NCI-H82 treated with DMSO at 0.1 percent for 48 hours (cell line): Measurements from ENCODE around the gene HMGXB4.
A peak's percentile ranks its signal among the peaks of the same experiment; 100 is the strongest.

Experiments
- DNase-seq: peaks from one replicate; lab custom pipeline; 2025; ENCODE audit not compliant: unreplicated experiment; lab: John Stamatoyannopoulos, UW

Gene HMGXB4

DNA sequence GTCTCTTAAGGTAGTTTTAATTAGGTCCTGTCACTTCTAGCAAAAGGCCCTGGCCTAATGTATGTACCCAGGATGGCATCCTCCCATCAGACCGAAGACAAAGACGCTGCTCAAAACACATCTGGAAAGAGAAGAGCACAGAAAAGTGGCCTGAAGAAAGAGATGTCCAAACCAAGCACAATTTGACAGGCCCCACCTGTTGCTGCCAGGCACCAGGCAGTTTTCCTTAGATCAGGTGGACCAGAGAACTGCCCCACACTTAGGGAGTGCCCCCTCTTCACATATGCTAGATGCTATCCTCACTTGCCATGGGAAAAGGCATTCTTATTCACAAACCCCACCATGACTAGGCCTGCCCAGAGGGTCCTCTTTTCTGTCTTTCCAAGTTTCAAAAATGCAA, 3.3 kb upstream of the HMGXB4 start:
- DNase-seq, result no peak

DNA sequence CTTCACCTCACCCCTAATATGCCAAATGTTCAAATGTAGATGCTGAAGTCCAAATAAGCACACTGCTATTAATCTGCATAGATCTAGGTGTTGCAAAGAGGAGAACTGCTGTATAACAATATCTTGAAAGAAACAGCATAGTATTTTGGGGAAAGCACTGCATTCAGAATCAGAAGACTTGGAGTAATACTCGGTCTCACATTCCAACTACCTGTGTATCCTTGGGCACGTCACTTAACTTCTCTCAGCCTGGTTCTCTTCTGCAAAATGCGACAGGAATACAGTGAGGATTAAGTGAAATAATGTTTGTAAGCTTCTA, 332 bp upstream of the HMGXB4 start:
- DNase-seq, result no peak

DNA sequence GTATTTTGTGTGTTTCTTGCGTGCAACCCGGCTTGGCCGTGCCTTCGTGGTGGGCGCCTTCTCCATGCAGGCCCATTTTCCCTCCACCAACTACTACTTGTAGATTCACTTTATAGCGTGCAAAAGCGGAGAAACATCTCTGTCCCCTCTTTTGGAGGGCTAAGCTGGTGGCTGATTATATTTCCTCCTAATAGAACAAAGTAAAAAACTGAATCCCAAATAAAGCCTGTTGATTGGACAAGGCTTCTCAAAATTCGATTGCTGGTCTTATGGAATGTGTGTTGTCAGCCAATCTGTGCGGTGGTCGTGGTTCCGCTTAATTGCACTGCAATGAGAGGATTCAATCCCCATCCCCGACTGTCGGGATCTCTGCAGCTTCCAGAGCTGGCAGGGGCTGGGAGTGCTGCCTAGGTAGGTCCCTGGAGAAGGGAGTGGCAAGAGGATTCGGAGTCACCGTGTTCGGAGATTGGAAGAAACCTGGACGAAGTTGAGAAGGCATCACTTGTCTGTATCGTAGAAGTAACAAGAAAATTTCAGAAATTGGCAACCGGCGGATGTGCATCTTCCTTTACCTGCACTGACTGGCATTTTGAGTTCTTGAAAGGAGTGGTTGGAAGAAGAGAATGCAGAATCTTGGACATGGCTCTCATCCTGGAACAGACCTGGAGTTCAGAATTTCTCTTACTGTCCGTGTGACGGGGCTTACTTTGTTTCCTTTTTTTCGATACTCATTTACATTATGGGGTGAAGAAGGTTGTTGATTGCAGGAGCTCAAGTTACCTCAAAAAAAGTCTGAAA, 1.1 kb downstream of the HMGXB4 start:
- no peak for DNase-seq

DNA sequence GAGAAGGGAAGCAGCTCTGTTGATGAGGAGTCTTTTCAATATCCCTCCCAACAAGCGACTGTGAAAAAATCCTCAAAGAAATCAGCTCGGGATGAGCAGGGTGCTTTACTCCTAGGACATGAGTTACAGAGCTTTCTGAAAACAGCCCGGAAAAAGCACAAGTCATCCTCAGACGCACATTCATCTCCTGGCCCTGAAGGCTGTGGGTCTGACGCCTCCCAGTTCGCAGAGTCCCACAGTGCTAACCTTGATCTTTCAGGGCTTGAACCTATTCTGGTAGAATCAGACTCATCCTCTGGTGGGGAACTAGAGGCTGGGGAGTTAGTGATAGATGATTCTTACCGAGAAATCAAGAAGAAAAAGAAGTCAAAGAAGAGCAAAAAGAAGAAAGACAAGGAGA, 7.7 kb downstream of the HMGXB4 start:
- DNase-seq, result no peak

DNA sequence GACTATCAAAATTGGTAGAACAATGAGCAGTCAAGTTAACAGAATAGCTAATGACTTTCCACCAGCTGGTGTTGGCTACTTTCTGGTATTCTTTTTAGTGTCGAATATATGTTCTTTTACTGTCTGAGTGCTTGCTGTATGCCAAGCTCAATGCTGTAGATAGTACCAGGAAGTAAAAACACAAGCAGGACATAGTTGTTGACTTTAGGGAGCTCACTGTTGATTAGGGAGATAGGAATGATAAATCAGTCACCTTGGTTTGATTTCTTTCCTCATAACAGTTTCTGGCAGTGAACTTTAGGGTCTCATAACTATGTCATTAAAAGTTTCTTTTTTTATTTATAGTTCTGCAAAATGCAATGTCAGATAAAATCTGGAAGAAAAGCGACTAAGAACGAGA, 9.0 kb downstream of the HMGXB4 start:
- DNase-seq, result no peak

DNA sequence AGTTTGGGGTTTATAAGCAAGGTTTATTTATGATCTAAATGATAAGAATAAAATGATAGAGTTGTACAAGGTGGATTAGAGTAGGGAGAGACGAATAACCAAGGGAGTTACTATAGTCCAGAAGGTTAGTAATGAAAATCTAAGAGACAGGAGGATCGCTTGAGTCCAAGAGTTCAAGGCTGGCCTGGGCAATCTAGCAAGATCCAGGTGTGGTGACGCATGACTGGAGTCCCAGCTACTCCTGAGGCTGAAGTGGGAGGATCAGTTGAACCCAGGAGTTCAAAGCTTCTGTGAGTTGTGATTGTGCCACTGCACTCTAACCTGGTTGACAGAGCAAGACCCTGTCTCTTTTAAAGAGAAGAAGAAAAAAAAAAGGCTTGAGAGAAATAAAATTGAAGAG, 12.3 kb downstream of the HMGXB4 start:
- DNase-seq, result no peak

DNA sequence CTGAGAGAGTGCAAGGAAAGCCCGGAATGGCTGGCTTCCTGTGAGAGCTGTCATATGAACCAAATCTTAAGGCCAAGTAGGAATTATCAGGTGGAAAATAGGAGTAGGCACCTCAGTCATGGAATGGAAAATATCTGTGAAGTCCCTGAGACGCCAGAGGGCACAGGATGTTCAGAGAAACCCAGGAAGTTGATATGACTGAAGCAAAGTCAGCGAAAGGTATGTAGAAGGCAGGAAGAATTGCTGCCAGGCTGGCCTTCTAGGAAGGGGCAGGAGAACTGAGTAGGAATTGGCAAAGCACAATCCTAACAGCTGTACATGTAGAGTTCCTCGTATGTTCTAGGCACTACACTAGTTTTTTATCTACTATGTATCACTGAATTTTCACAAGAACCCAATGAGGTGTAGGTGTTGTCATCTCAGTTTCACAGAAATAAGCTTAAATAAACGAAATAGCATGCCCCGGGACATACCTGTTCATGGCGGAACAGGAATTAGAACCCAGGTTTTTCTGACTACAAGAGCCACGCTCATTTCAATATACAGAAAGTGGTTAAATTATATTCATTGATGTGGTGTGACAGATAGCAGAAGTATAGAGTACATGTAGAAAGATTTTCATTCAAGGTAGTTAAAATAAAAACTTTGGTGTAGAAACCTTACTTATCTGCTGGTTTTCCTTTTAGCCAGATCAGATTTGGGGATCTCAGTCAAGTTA, 17.0 kb downstream of the HMGXB4 start:
- no peak for DNase-seq

DNA sequence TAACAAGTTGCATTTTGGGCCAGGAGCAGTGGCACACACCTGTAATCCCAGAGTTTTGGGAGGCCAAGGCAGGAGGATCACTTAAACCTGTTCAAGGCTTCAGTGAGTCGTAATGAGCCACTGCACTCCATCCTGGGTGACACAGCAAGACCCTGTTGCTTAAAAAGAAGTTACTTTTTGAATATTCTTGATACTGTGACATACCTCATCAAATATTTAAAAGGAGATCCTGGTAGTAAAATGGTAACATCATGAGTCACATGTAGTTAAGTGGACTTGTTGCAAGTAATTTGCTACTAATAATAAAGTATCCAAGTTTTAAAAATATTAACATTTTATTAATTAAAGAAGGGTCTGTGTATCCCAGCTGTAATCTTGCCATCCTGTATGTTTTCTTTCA, 18.3 kb downstream of the HMGXB4 start:
- no peak for DNase-seq

DNA sequence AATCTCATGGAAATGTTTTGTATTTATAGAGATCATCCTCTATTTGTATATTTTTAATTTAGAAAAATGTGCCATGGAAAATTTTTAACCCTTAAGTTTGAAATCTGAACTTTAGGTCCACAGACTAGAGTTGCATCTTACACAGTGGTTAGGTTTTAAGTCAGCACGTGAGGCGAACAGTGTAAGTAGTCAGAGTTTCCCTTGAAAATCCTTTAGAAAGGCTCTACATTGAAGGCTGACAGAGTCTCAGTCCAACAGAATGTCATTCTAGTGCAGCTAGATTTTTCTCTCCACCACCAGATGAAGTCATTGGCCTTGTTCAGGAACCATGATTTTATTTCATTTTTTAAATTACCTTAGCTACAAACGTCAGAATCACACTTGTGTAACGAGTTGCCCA, 18.7 kb downstream of the HMGXB4 start:
- no peak for DNase-seq

DNA sequence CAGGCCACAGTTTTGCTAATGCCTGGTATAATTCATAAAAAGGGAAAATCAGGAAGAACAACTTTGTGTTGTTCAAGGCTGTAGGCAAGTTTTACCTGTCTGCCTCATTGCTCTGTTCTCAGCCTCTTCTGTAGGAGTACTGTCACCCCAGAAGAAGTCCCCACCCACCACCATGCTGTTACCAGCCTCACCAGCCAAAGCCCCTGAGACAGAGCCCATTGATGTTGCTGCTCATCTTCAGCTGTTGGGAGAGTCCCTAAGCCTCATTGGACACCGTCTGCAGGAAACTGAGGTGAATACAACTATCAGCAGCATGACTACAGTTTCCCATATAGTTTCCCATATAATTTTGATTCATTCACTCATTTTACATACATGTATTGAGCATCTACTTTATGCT, 30.8 kb downstream of the HMGXB4 start:
- DNase-seq, result no peak

DNA sequence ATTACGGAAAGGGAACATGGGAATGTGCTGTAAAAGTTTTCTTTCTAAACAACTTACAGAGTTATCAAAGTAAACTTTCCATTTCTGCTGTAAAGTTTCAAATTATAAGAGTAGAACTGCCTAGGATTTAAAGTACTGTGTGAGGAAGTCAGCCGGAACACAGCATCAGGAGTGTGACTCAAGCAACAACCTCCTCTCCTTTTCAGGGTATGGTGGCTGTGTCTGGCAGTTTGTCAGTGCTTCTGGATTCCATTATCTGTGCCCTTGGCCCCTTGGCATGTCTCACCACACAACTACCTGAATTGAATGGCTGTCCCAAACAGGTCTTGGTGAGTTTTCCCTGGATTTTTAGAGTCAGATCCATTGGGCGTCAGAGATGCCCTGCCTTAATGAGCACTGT, 35.5 kb downstream of the HMGXB4 start:
- DNase-seq, result no peak

DNA sequence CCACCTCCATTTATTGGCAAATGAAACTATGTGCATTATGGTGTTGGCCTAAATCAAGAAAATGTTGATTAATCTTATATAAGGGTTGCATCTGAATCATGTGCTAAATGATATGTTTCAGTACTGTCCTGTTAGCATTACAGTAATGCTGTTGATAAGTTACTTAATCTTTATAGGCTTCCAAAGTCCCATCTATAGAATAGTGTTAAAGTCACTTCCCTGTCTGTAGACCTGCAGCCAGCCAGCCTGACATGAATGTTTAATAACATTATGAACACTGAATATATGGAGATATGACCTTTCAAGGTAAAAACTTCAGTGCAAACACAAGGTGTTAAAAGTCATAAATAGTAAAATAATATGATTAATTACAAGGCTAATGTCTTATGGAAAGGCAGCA, 38.8 kb downstream of the HMGXB4 start:
- no peak for DNase-seq

DNA sequence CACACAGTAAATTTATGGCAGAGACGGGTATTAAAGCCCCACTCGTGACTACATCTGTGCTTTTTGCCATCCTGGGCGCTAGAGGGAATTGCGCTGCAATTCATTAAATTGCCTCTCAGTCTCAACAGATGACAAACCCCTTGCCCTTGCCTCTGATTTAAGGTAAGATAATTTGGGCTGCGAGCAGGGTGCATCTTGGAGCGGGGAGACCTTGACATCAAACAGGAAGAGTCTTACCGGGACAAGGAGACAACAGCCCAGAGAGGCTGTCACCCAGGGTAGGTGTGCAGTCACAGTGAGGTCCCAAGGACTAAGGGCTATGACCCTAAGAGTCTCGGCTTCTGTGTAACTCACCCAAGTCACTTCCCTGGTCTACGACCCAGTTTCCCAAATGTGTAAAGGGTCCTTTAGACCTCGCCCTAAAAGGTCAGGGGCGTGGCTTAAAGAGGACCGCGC, 42.0 kb downstream of the HMGXB4 start:
- no peak for DNase-seq

DNA sequence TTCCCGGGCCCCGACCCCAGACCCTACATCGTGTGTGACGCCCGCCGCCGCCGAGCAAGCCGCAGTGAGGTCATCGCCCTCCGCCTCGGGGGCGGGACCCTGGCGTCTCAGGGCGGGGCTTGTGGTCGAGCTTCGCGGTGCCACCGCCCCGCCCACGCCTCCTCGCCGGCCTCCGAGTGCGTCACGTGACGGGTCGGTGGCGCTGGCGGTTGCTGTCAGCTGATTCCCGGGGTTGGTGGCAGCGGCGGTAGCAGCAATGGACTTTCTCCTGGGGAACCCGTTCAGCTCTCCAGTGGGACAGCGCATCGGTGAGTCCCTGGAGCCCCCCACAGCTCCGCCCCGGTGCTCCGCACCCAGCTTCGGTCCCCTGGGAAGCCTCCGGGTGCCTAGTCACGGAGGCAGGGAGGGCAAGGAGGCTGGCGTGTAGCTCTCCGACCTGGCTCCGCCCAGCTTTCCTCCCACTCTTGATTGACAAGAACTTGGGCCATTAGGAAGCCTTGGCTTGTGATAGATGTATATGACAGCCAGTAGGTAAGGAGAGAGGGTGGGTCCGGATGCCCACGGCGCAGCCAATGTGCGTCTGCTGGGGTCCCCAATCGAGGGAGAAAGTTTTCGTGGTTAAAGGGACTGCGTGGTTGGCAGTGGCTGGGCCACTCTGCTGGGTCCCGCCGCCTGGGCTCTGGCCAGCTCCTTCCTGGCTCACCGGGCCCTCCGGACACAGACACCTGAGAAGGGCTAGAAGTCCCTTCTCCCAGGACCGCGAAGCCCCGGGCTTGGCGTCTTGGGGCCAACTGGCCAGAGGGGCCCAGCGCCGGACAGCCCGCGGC, 42.6 kb downstream of the HMGXB4 start, which contains the start of gene TOM1:
TOM1 (plus strand) TSS at position 222 of the 827 bp plus-strand sequence; CDS start at position 257, 35 bp downstream.
- DNase-seq, result peak; percentile 87

DNA sequence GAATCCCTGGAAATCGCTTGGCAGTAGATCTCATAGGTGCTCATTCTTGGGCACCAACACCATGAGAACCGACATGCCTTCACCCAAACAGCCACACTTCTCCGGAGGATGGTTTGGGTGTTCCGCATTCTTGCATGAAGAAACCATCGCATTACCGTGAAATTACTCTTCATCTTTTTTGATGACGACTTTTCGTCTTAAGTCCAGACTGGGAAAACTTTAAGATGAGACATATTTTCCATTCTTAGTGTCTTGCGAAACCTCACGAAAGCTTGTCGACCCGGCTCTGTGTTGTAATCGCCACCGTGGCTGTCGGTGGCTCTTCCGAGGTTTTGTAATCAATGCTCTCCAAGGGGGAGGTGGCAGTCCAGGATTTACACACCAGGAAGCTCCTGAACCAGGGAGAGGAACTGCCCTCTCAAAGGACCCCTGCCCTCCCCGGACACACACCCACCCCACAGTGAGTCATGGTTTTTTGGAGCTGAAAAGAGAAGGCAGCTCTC, 44.1 kb downstream of the HMGXB4 start:
- DNase-seq, result no peak

DNA sequence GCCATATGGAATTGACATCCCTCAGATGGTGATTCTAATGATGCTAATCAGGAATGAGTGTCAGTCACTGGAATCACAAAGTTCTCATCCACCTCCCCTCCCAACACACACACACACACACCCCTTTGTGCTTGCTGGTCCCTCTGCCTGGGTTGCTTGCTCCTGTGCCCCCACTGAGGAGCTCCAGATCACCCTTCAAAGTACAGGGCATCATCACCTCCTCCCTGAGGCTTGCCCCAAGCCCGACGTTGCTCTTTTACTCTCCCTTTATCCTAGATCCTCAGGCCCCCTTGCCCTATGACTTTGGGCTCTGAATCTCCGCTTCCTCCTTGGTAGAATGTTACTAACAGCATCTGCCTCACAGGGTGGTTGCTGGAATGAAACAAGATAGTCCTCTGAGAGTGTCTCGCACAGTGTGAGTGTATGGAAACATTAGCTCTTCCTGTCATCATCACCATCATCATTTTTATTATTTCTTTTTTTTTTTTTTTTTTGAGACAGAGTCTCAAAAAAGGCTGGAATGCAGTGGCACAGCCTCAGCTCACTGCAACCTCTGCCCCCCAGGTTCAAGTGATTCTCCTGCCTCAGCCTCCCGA, 45.8 kb downstream of the HMGXB4 start:
- DNase-seq, result no peak

DNA sequence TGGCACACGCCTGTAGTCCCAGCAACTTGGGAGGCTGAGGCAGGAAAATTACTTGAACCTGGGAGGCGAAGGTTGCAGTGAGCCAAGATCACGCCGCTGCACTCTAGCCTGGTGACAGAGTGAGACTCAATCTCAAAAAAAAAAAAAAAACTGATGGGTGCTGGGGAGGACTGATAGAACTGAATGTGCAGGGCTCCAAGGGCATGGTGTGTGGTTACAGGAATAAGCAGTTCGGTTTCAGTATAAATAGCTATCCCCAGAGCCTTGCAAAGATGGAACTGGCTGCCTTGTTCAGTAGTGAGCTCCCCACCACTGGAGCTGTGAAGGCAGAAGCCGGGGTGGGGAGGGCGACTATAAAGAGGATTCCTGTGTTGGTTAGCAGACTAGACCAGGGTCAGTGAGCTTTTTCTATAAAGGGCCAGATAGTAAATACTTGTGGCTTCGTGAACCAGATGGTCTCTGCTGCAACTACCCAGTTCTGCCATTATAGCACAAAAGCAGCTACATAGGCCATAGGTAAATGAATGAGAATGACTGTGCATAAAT, 48.3 kb downstream of the HMGXB4 start:
- DNase-seq, result no peak

DNA sequence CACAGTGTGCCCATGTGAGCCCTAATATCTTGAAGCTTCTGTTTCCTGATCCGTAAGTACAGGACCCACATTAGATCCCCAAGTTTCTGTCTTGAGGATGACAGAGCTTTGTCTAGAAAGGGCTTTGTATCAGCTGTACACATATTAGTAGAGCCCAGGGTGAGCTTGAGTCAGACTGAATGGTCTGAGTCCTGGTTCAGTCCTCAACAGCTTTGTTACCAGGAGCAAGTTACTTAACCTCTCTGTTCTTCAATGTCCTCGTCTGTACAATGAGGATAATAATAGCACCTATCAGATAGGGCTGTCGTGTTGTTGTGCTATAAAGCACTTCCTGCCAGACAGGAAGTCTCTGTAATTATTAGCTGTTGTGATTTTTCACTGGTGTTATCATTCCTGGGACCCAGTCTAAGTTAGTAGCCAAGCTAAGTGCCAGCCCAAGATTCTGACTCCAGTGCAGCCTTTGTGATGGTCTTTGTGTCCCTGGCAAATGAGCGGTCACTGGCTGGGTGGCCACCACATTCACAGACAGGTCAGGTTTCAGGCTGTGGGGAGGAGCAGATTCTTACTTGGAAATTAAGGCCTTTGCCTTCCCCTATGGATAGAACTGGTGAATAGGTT, 49.2 kb downstream of the HMGXB4 start:
- no peak for DNase-seq

DNA sequence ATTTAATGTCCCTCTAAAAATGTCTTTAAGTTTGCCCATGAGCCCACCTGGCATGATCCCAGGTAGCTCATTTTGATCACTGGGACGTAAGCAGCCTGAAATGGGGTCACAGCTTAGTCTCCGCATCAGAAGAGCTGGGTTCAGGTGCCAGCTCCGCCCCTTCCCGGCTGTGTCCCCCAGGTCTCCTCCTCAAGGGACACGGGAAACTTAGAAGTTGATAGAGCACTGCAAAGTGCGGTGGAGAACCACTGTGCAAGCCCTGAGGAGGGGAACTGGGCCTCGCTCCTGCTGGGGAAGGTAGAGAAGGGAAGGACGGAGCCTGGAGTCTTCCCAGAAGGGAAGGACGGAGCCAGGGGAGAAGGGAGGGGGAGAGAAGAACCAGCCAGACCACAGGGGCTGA, 50.1 kb downstream of the HMGXB4 start:
- no peak for DNase-seq

DNA sequence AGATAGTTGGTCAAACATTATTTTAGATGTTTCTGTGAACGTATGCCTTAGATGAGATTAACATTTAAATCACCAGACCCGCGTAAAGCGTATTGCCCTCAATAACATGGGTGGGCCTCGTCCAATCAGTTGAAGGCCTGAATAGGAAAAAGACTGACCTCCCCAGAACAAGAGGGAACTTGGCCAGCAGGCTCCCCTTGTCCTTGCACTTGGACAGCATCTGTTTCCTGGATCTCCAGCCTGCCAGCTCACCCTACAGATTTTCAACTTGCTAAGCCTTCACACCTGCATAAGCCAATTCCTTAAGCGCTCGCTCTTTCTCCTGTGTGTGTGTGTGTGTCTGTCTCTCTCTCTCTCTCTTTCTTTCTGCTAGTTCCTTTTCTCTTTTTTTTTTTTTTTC, 50.6 kb downstream of the HMGXB4 start:
- DNase-seq, result no peak
